ENCODE data around the gene NEU3.
"Not testable (repeated sequence)": the region's sequence is repeated elsewhere in the genome, so short reads cannot be mapped to it uniquely, and the experiment has no call there.

GRCh38 chr11:74960128-74960527, 28.6 kb upstream of the NEU3 start:
- not testable (repeated sequence) for TF ChIP-seq CTCF (conservative IDR thresholded peaks at IDR 0.05; ENCODE audit: low read length); EZH2phosphoT487 (IDR thresholded peaks at IDR 0.05; ENCODE audit: borderline replicate concordance, low read depth, low read length)

All from OCI-LY7 (cell line).